Parietal lobe (tissue), 2 donors: ENCODE data around the gene SURF1. TPM values are rescaled to one million over a fixed set of nuclear protein-coding genes. Genes with fewer than 3 reads are reported as not detected.

Experiments used
- small RNA-seq: library from RNA; depleted of rRNA; stranded (forward); fragments of <200 nt; gene quantifications from one replicate; pipeline ENCODE3, GENCODE V24; 2014; ENCODE audit warnings: low replicate concordance
- total RNA-seq: library from RNA; depleted of rRNA; stranded (reverse); fragments of >200 nt; gene quantifications from one replicate; pipeline ENCODE4 v1.2.3, GENCODE V29; 2014

SURF1 gene
- total RNA-seq = 10.6 TPM

DNA sequence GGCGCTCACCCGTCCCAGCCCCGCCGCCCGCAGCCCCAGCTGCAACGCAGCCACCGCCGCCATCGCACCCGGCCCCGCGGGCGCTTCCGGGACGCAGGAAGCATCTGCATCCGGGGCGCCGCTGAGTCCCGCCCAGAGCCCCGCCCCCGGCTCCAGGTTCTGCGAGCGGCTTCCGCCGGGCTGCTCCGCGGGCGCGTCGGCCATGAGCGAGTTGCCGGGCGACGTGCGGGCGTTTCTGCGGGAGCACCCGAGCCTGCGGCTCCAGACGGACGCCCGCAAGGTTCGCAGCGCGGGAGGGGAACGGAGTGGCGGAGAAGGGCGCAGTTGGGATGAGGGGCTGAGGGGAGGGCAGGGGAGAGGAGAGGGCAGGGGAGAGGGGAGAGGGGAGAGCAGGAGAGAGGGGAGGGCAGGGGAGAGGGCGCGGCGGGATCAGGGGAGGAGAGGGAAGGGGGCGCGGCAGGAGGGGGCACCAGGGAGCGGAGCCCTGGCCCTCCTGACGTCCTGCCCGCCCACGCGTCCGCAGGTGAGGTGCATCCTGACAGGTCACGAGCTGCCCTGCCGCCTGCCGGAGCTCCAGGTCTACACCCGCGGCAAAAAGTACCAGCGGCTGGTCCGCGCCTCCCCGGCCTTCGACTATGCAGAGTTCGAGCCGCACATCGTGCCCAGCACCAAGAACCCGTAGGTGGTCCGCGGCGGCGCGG is at the start of gene SURF1, which contains the start of gene SURF2:
TSS of gene SURF1 (minus strand) at position 97 of the 701 bp plus-strand sequence. CDS start at position 63, 34 bp downstream.
TSS of gene SURF2 (plus strand) at position 160 of the 701 bp plus-strand sequence. CDS start at position 203, 43 bp downstream.

DNA sequence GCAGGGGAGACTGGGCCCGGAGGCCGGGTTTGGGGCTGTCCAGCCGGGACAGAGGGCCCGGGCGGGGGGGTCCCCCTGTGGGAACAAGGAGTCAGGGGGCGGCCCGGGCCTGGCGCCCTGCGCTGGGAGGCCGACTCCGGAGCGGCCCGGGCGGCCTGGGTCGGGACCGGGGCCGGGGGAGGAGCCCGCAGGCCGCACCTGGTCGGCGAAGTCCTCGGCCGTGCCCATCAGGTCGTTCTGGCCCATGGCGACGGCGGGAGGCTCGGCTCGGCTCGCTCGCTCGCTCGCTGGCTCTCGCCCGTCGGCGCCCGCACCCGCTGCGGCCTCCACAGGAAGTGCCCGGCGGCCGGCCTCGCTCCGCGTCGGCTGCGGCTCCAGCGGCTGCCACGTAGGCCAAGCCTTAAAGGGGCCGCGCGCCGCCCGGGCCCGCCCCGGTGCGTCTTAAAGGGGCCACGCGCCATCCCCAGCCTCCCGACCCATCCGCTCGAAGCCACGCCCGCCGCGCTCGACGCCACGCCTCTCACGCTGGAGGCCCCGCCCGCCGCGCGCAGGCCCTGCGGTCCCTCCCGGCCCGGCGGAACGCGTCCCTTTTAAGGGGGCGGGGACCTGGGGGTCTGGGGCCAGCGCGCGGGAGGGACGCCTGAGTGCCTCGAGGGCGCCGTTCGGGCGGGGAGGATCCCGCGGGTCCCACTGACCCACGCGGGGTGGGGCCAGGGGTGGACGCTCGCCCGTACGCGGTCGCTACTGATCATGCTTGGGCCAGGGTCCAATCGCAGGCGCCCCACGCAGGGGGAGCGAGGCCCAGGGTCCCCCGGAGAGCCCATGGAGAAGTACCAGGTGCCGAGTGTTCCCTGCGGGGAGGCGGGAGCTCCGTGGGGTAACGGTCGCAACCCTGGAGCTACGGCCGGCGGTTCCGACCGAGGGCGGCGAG is 19.7 kb upstream of the SURF1 start, which contains the start of the genes STKLD1 and SURF4:
TSS of gene STKLD1 (plus strand) at position 643 of the 931 bp plus-strand sequence. CDS start at position 751, 108 bp downstream.
TSS of gene SURF4 (minus strand) at position 337 of the 931 bp plus-strand sequence. CDS start at position 246, 91 bp downstream.

GRCh38 chr9:133347985-133348717 is 8.1 kb downstream of the SURF1 start, which contains the start of the genes MED22 and RPL7A:
Gene MED22, minus strand, starts transcription at chr9:133348131. Its CDS starts 1,469 bp downstream, at chr9:133346662.
Gene RPL7A, plus strand, starts transcription at chr9:133348218. Its CDS starts 26 bp downstream, at chr9:133348244.

DNA sequence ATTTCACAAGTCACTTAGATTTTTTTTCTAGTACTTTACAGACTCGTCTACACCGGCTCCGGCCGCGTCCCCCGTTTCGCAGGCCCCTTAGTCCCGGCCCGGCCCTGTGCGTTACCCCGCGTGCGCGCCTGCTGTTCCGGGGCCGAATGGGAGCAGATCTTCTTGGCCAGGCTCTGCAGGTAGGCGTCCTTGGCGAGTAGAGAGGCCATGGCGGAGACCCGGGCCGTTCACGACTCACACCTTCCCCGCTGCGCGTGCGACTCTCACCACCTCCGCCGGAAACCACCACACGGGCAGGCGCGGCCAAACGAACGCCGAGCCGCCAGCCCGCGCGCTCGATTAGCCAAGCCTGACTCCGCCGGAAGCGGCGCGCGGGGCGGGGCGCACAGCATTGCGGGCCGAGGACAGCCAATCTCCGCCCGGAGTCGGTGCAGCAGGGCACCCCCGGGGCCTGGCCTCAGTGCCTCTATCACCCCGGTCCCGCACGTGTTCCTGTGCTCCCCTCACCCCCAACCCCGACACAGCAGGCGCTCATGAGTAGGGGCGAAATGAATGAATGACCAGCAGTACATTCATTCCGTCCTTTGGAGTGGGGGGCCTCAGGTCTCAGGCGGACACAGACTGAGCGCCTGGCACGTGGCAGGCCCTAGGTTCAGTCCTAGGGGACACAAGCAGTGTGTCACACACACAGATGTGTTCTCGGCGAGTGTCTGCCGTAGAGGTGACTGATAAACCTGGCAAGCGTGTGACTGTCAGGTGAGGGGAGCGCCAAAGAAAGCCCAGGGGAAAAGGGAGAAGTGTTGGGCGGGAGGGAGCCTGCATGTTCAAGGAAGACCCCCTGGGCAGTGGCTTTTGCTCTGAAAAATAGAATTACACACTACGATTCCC is 20.1 kb downstream of the SURF1 start, which contains the start of gene SURF6:
TSS of gene SURF6 (minus strand) at position 265 of the 888 bp plus-strand sequence. CDS start at position 209, 56 bp downstream.

Small RNA genes lying within 50 kb of the gene (small RNA-seq; reads per million reads assigned to genes)
- gene RF00019 (not detected), gene SNORD24 (not detected), gene SNORD36A (not detected), gene SNORD36B (not detected), gene SNORD36C (not detected)

Other genes starting within 250 kb of the SURF1 start
- gene RALGDS, start 235.2 kb downstream of the SURF1 start, total RNA-seq = 196 TPM
- 6.9 TPM for gene GBGT1, start 192.6 kb downstream of the SURF1 start, total RNA-seq
- not detected for gene OBP2B, start 147.2 kb downstream of the SURF1 start, total RNA-seq
- not detected for gene ABO, start 81.3 kb downstream of the SURF1 start, total RNA-seq
- 17.5 TPM for gene SURF6, start 20.3 kb downstream of the SURF1 start, total RNA-seq
- gene MED22, start 8.4 kb downstream of the SURF1 start, total RNA-seq = 34.4 TPM
- gene RPL7A, start 8.3 kb downstream of the SURF1 start, total RNA-seq = 912 TPM
- gene SURF2, start 63 bp upstream of the SURF1 start, total RNA-seq = 14.1 TPM
- 66.4 TPM for gene SURF4, start 19.6 kb upstream of the SURF1 start, total RNA-seq
- gene STKLD1, start 19.9 kb upstream of the SURF1 start, total RNA-seq = 1.6 TPM
- 14.7 TPM for gene REXO4, start 61.5 kb upstream of the SURF1 start, total RNA-seq
- 2.5 TPM for gene ADAMTS13, start 65.9 kb upstream of the SURF1 start, total RNA-seq
- gene CACFD1, start 103.5 kb upstream of the SURF1 start, total RNA-seq = 27.2 TPM
- gene SLC2A6, start 122.6 kb upstream of the SURF1 start, total RNA-seq = 17.2 TPM
- gene MYMK, start 168.5 kb upstream of the SURF1 start, total RNA-seq = not detected
- 3.8 TPM for gene ADAMTSL2, start 178.2 kb upstream of the SURF1 start, total RNA-seq